G401 (cell line): ENCODE measurements around the gene ZNF629. TPM values are rescaled to one million over a fixed set of nuclear protein-coding genes. Genes with fewer than 3 reads are reported as not detected.

Experiments used
- DNase-seq: peaks from one replicate; pipeline ENCODE4 v3.0.0-alpha.2; 2015; ENCODE audit warnings: low spot score
- in situ Hi-C: cut with HindIII; loops from 2 replicates; pipeline ENCODE4 v1.10.0; 2016; ENCODE audit warnings: low sequenced_read_pairs, mixed read lengths
- total RNA-seq: library from RNA; depleted of rRNA; stranded (reverse); fragments of >200 nt; shearing (Covaris generic); gene quantifications from 2 replicates; pipeline ENCODE4 v1.2.3, GENCODE V29; 2014

The ZNF629 gene
- total RNA-seq, 1 experiment from 2014 or later, result 27.6 TPM

- in situ Hi-C loops, result no loop called here
- no peak for DNase-seq
Observed at GRCh38 chr16:30771726-30772125, 15.3 kb downstream of the ZNF629 start.

GRCh38 chr16:30769379-30770089 is 17.5 kb downstream of the ZNF629 start:
- no peak for DNase-seq
- in situ Hi-C loops, result no loop called here

DNA sequence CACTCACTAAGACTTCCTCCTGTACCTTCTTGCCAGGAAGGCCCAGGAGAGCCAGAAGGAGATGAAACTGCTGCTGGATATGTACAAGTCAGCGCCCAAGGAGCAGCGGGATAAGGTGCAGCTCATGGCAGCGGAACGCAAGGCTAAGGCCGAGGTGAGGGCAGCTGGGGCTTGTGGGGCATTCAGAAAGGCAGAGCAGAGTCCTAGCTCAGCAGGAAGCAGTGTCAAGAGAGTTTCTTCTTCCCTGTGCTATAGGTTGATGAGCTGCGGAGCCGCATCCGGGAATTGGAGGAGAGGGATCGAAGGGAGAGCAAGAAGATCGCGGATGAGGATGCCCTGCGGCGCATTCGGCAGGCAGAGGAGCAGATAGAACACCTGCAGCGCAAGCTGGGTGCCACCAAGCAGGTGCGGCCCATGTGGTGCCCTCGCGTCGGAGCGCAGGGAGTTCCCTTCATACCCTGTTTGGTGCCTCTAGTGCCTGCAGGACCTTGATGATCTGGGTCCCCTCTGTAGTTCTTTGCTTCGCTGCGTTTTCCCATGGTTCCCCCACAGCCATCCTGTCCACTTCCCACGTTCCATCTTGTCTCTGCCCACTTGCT is 18.3 kb downstream of the ZNF629 start:
- DNase-seq, result no peak
- in situ Hi-C loops, result no loop called here

- in situ Hi-C loops, result no loop called here
- DNase-seq, result no peak
Observed at GRCh38 chr16:30767767-30768465, 19.1 kb downstream of the ZNF629 start.

GRCh38 chr16:30766933-30767284 is 20.1 kb downstream of the ZNF629 start:
- DNase-seq, result no peak
- in situ Hi-C loops, result no loop called here

DNA sequence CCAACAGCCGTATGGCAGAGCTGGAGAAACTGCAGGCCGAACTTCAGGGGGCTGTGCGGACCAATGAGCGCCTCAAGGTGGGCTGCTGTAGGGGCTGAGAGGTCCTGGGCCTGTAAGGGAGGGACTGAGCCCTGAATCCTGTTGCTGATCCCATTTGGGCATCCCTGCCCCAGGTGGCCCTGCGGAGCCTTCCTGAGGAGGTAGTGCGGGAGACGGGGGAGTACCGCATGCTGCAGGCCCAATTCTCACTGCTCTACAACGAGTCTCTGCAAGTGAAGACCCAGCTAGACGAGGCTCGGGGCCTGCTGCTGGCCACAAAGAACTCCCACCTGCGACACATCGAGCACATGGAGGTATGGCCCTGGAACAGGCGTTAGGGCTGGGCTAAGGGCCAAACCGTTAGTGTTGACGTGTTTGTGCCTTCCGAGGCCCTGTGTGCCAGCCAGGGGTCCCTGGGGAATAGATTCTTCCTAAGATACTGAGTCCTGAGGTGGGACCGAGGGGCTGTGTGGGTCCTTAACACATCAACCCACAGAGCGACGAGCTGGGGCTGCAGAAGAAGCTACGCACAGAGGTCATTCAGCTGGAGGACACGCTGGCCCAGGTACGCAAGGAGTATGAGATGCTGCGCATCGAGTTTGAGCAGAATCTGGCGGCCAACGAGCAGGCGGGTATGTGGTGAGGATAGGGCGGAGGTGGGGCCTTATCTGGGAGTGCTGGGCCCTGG is 20.6 kb downstream of the ZNF629 start:
- in situ Hi-C loops, result no loop called here

GRCh38 chr16:30764816-30765465 is 22.1 kb downstream of the ZNF629 start:
- DNase-seq, result no peak
- in situ Hi-C loops, result no loop called here

More for the DNA sequence above, 20.6 kb downstream of the ZNF629 start:
- no peak for DNase-seq

DNA sequence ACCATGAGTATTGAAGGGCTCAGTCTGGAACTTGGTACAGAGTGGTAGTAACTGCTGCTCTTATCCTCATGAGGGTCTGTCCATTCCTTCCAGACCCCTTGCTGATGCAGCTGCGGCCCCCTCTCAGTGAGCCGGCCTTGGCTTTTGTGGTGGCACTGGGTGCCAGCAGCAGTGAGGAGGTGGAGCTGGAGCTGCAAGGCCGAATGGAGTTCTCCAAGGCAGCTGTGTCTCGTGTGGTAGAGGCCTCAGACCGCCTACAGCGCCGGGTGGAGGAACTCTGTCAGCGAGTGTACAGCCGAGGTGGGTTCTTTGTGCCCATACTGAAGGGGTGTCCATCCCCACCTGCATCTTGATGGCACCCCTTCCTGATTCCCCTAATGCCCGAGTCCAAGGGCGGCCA is 22.9 kb downstream of the ZNF629 start:
- in situ Hi-C loops, result no loop called here
- no peak for DNase-seq

DNA sequence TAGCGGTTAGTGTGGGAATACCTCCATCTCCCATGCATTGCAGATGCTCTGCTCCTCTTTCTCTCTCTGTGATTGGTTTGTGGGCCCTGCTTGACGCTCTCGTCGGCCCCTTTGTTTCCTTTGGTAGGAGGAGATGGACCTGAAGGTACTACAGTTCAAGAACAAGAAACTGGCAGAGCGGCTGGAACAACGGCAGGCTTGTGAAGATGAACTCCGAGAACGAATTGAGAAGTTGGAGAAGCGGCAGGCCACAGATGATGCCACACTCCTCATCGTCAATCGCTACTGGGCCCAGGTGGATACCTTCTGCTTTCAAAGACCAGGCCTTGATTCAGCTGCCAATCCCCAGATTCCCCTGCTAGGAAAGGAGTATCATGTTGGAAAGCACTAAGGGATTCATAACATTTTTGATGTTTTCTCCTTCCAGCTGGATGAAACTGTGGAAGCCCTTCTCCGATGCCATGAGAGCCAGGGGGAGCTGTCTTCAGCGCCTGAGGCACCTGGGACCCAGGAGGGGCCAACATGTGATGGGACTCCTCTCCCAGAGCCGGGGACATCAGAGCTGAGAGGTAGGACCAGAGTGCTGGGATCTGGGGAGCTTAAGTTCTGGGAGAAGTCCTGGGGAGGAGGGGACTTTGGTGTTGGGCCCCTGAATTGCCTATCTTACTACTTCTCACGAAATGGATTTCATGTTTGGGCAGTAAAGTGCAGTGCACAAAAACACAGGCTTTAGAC is 23.8 kb downstream of the ZNF629 start:
- in situ Hi-C loops, result no loop called here
- no peak for DNase-seq

DNA sequence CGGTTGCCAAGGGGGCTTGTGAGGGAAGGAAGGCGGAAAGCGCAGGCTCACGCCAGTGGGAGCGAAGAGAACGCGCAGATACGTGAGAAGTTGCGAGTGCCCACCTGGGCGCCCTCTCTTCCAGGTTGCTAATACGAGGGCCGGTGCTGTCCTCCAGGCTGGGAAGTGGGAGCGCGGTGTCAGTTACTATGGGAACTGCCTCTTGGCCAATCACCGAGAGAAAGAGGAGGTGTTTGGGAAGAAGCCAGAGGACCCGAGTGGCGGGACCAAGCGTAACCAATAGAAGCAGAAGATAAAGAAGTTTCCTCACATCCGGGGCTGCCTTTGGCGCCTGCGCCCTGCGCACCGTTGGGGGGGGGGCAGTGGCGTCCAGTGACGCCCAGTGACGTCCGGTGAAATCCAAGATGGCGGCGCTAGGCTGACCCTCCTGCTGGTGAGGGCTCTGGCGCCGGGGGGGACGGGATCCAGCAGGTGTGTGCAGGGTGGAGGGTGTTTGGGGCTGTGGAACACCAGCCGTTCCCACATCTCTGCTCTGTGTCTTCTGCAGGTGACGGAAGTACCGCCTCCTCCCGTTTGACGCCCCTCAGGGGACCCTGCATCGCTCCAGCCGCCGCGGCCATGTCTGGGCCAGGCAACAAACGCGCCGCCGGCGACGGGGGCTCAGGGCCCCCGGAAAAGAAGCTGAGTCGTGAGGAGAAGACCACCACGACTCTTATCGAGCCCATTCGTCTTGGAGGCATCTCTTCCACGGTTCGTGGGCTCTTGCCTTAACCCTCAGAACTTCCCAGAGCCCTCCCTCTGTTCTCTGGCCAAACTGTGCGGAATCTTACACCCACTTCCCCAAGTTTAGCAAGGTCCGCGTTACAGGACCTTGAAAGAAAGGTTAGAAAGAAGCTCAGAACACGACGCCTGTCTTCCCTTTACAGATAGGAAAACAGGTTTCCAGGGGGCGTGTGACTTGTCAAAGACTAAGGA is 24.8 kb downstream of the ZNF629 start, which contains the start of the genes CFAP119 and RNF40:
Gene CFAP119, minus strand, starts transcription at position 135 of the 975 bp plus-strand sequence. CDS start 314 bp downstream, outside the sequence.
Gene RNF40, plus strand, starts transcription at position 395 of the 975 bp plus-strand sequence. Its CDS starts 224 bp downstream, at position 619.
- DNase-seq, result peak; percentile 99
- in situ Hi-C loops, result no loop called here

- in situ Hi-C loops, result no loop called here
- no peak for DNase-seq
Observed at GRCh38 chr16:30761427-30761927, 25.5 kb downstream of the ZNF629 start.

DNA sequence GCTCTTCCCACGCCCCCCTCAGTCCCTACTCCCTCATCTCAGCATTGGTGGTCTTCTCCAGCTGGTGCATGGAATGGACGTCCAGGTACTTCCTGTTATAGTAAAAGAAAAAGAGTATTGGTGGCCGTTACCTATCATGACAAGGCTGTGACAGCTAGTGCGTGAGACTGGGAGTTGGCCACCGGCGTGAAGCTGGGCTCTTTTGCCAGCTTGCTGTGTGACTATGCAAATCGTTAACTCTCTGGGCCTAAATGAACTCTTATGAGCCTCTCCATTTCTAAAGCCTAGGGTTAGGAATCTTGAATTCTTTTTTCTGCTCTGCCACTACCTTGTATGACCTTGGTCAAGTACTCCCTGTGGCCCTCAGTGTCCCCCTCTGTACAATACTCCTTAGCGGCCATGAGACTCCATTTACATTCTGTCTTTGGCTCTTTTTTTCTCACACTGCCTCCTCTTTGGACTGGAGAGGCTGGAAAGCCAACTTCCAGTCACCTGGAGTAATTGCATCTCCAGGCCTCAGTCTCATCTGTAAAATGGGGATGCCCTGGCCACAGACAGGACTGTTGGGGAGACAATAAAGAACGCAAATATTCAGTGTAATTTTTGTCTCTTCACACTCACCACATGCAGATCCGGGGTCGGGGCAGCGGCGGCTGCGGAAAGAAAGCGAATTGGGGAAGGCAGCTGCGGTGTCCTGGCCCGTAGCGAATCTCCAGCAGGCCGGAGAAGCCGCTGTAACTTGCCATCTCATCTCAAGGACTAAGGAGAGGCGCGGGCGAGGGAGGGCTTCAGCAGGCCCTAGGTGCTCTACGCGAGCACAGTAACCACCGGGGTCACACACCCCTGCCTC is 26.2 kb downstream of the ZNF629 start:
- in situ Hi-C loops, result no loop called here
- DNase-seq, result no peak

DNA sequence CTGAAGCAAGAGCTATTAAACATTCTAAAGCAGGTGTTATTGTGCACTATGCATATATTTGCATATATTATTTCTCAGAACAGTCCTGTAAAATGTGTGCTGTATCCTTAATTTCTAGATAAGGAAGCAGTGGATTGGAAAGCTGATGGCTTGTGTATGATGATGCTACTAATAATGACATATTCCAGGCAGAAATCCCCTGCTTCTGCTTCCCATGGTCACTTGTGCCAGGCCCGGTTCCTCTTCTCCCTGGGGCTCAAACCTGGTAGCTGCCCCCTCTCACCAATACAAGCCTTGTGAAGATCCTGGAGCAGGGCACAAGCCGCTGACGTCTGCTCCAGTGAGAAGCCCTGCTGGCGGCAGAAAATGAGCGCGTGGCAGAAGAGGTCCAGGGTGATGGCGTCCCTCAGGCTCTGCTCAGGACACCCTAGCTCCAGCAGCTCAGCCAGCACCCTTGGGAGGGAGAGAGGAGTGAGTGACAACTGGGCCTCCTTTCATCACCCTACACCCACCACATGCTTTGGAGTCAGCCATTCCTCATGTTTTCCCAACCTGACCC is 26.9 kb downstream of the ZNF629 start:
- in situ Hi-C loops, result no loop called here
- DNase-seq, result no peak

GRCh38 chr16:30758988-30759491 is 28.0 kb downstream of the ZNF629 start:
- in situ Hi-C loops, result loop anchor here (10.0 kb wide), 1 partner anchor 146 kb away; no protein-coding TSS in a partner anchor
- DNase-seq, result no peak

DNA sequence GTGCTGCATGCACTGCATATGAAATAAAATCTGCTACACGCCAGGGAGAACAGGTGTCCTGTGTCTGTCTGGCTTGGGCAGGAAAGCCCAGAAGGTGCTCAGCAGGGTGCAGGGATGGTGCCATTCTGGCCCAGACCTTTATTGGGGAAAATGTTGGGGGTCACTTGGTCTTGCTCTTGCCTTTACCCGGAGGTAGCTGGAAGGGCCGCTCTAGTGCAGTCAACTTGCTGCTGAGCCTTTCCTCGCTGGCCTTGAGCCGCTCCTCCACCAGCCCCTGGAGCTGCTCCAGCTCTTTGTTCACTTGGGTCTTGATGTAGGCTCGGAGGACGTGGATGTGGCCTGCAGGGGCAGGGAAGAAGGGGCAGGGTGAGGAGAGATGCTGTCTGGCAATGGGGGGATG is 29.7 kb downstream of the ZNF629 start:
- peak; percentile 61 for DNase-seq
- in situ Hi-C loops, result loop anchor here (10.0 kb wide), 1 partner anchor 147 kb away; no protein-coding TSS in a partner anchor

DNA sequence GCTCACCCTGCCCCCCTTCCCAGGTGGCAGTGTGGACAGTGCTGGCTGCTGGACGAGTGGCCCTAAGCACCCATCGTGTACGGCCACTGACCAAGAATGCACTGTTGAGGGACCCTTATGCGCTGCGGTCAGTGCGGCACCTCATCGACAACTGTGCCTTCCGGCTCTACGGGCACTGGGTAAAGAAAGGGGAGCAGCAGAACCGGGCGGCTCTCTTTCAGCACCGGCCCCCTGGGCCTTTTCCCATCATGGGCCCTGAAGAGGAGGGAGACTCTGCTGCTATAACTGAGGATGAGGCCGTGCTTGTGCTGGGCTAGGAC is 30.3 kb downstream of the ZNF629 start:
- in situ Hi-C loops, result loop anchor here (10.0 kb wide), 1 partner anchor 148 kb away; no protein-coding TSS in a partner anchor
- DNase-seq, result no peak
